Measurements from ENCODE around the gene FAAP100. TPM values are rescaled to one million over a fixed set of nuclear protein-coding genes. Genes with fewer than 3 reads are reported as not detected.

FAAP100 gene
- total RNA-seq, 6 experiments from 2014 or later: 13.1 to 17.1 (median 15.2) TPM

DNA sequence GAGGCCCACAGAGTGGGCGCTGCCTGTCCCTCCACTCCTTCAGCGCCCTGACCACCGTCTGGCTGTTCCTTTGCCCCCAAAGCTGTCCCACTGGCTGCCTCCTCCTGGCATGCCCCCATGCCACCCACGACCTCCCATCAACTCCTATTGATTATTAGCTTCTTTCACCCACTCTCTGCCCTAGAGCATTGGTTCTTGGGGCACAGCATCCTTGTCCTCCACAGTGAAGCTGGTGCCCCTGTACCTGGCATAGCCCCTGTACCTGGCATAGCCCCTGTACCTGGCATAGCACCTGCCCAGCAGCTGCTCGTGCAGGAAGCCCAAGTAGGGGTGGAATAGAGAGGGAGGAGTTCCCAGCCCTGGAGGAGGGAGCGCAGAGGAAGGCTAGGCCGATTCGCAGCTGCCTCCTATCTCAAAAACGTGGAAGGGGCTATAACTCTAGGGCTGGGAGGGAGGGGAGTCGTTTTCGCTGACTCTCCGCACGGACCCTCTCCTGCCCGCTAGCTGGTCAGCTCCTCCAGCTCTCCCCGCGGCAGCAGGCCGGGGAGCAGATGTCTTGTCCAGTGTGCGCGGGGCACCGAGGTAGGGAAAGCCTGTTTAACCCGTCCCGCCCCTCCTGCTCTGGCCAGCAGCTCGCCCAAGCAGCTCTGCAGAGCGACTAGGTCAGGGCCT is 33.9 kb downstream of the FAAP100 start:
- TF ChIP-seq, protein P1, sequence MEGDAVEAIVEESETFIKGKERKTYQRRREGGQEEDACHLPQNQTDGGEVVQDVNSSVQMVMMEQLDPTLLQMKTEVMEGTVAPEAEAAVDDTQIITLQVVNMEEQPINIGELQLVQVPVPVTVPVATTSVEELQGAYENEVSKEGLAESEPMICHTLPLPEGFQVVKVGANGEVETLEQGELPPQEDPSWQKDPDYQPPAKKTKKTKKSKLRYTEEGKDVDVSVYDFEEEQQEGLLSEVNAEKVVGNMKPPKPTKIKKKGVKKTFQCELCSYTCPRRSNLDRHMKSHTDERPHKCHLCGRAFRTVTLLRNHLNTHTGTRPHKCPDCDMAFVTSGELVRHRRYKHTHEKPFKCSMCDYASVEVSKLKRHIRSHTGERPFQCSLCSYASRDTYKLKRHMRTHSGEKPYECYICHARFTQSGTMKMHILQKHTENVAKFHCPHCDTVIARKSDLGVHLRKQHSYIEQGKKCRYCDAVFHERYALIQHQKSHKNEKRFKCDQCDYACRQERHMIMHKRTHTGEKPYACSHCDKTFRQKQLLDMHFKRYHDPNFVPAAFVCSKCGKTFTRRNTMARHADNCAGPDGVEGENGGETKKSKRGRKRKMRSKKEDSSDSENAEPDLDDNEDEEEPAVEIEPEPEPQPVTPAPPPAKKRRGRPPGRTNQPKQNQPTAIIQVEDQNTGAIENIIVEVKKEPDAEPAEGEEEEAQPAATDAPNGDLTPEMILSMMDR (IDR thresholded peaks at IDR 0.05): no peak
- no peak for TF ChIP-seq POLR2A (IDR thresholded peaks at IDR 0.05)
- 48% methylated on average over 19 of the region's 24 CpGs for WGBS (ENCODE audit: insufficient coverage, low coverage, low lambda C conversion rate, missing lambda C conversion rate)
- no peak for DNase-seq
- ATAC-seq: no peak
- Histone ChIP-seq H3K4me1 (peaks cover 0 to 20% (median 2%) of the 10 kb centered on the region in 4 donors), H3K27me3 (no peaks in the 10 kb centered on the region), H3K4me3 (peak overlapping the region; percentile 23 to 48 (median 31)), H3K9me3 (no peaks in the 10 kb centered on the region), H3K27ac (no peak overlapping the region), H3K36me3 (no peaks in the 10 kb centered on the region)
- intact Hi-C loops (cut with DNase I): no loop called here

DNA sequence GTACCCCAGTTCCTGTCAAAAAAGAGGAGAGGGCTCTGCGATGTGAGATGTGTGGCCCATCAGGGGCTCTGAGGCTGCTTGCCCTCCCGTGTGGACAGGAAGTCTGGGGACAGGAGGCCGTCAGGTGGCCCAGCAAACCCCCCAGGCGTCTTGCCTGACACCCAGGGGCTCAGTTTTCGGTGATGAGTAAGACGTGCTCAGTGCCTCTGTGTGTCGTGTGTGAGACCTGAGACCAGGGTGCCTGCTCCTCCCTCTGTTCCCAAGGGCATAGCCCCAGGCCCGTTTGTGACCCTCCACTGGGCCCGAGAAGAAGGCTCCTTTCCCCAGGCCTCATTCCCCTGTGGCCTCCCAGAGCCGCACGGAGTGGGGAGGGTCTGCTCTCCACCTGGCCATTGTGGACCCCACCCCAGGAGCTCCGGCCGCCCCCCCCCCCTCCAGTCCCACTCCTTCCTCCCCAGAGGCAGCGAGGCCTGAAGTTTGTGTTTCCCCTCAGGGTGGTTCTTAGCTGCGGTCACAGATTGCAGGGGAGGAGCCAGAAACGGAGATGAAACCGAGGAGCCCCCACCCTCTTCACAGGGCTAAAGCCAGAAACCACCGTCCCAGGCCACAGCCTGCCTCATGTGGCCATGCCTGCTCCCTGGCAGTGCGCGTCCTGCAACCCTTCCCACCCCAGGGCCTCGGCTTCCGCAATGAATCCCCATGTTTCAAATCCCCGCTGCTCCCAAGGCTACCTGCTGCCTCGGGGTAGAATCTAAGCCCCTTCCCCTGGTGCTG is 34.6 kb downstream of the FAAP100 start:
- intact Hi-C loops (cut with DNase I): no loop called here
- 47% methylated on average over 3 of the region's 24 CpGs for WGBS (ENCODE audit: insufficient coverage, low coverage, low lambda C conversion rate, missing lambda C conversion rate)
- no peaks in the 10 kb centered on the region for H3K9me3 ChIP-seq
- no peak overlapping the region for H3K27ac ChIP-seq
- ATAC-seq: no peak
- H3K4me3 ChIP-seq: no peak overlapping the region
- H3K36me3 ChIP-seq: no peaks in the 10 kb centered on the region
- no peaks in the 10 kb centered on the region for H3K27me3 ChIP-seq
- DNase-seq: peak; percentile 28 to 55 (median 45)
- peaks cover 0 to 21% (median 2%) of the 10 kb centered on the region in 4 donors for H3K4me1 ChIP-seq
- TF ChIP-seq, protein P1 (IDR thresholded peaks at IDR 0.05): no peak
- no peak for TF ChIP-seq POLR2A (IDR thresholded peaks at IDR 0.05)

DNA sequence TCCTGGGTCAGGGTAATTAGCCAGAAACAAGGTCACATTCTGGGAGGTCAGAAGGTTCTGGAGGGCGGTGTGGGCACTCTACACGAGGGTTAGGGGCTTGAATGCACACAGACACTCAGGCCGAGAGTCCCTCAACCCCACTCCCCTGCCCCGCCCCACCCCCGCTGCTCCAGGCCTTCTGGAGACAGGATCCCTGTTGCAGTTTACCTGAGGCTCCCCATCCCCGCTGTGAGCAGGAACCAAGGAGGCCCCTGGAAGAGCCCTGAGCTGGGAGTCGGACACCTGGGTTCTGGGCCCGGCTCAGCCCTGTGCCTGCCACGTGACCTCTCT is 35.2 kb downstream of the FAAP100 start:
- TF ChIP-seq, protein P1 (IDR thresholded peaks at IDR 0.05): no peak
- no peak for TF ChIP-seq POLR2A (IDR thresholded peaks at IDR 0.05)
- no peak for ATAC-seq
- intact Hi-C loops (cut with DNase I): no loop called here
- H3K9me3 ChIP-seq: no peaks in the 10 kb centered on the region
- no peak overlapping the region for H3K4me3 ChIP-seq
- DNase-seq: peak in 2 of 3 donors; percentile 21 to 42
- WGBS (ENCODE audit: insufficient coverage, low coverage, low lambda C conversion rate, missing lambda C conversion rate): 100% methylated on average over 1 of the region's 9 CpGs
- H3K36me3 ChIP-seq: peaks cover 0 to under 1% (median 0%) of the 10 kb centered on the region in 4 donors
- H3K27ac ChIP-seq: no peak overlapping the region
- H3K27me3 ChIP-seq: no peaks in the 10 kb centered on the region
- peaks cover 0 to 21% (median 2%) of the 10 kb centered on the region in 4 donors for H3K4me1 ChIP-seq

DNA sequence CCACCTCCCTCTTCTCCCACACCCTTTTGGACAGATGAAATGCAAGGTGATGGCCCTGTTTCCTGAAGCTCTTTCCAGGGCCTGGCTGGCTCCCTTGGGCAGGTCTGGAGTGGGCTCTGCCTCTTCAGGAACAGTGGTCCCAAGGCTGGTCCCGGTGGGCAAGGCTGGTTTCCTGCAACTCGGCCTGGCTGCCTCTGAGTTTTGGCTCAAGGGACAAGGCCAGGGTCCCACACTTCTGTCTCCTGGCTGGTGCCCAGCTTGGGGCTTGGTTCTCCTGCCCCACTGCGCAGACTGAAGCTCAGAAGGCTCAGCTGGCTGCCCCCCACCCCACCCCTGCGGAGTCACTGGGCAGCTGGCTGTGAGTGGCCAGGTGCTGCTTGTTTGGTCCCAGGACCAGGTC is 35.7 kb downstream of the FAAP100 start:
- Histone ChIP-seq H3K27ac (no peak overlapping the region), H3K36me3 (peaks cover 0 to 6% (median 3%) of the 10 kb centered on the region in 4 donors), H3K4me3 (peak overlapping the region in 1 of 3 donors; percentile 96), H3K4me1 (peaks cover 0 to 23% (median 2%) of the 10 kb centered on the region in 4 donors), H3K9me3 (no peaks in the 10 kb centered on the region), H3K27me3 (no peaks in the 10 kb centered on the region)
- no peak for ATAC-seq
- no CpG with 5 or more reads among the region's 4 CpGs for whole genome bisulfite sequencing (ENCODE audit: insufficient coverage, low coverage, low lambda C conversion rate, missing lambda C conversion rate)
- no peak for TF ChIP-seq POLR2A (IDR thresholded peaks at IDR 0.05)
- TF ChIP-seq, protein P1 (IDR thresholded peaks at IDR 0.05): no peak
- peak; percentile 29 to 53 (median 46) for DNase-seq
- intact Hi-C loops (cut with DNase I): no loop called here

All from right lobe of liver (tissue), 6 donors.